D721Med (cell line): ENCODE data around the gene NKX2-3.

Source experiments
- DNase-seq: peaks from one replicate; pipeline ENCODE4 v3.0.0; 2011; ENCODE audit warnings: low spot score; ENCODE audit not compliant: insufficient read length
- FAIRE-seq: peaks from 2 replicates; lab custom pipeline; 2011; peaks lifted over from hg19 to GRCh38; lab: Jason Lieb, UNC
- TF ChIP-seq, protein P1 (sequence below): IDR thresholded peaks from 2 replicates; pipeline ENCODE4 v1.5.1; 2012; ENCODE audit warnings: mild to moderate bottlenecking, control low read depth; ENCODE audit not compliant: insufficient read depth; ENCODE audit errors: missing control alignments

The NKX2-3 gene

DNA sequence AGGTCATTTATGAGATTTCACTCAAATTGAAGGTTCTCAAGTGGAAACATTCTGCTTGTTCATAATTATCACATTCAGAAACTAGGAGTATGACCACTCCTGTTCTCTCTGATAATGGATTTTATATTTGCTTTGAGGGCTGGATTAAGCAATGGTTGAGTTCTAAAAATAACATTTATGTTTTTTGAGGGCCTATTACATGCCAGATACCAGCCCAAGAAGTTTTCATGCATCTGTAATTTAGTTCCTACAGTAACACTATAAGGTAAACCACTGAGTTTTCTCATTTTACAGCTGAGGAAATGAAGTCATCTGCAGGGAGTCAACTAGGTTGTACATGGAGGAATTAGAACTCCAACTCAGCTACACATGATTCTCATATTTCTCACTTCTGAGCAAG lies 25.5 kb upstream of the NKX2-3 start:
- TF ChIP-seq, protein P1, sequence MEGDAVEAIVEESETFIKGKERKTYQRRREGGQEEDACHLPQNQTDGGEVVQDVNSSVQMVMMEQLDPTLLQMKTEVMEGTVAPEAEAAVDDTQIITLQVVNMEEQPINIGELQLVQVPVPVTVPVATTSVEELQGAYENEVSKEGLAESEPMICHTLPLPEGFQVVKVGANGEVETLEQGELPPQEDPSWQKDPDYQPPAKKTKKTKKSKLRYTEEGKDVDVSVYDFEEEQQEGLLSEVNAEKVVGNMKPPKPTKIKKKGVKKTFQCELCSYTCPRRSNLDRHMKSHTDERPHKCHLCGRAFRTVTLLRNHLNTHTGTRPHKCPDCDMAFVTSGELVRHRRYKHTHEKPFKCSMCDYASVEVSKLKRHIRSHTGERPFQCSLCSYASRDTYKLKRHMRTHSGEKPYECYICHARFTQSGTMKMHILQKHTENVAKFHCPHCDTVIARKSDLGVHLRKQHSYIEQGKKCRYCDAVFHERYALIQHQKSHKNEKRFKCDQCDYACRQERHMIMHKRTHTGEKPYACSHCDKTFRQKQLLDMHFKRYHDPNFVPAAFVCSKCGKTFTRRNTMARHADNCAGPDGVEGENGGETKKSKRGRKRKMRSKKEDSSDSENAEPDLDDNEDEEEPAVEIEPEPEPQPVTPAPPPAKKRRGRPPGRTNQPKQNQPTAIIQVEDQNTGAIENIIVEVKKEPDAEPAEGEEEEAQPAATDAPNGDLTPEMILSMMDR: no peak
- DNase-seq (no peak), FAIRE-seq (no peak)

DNA sequence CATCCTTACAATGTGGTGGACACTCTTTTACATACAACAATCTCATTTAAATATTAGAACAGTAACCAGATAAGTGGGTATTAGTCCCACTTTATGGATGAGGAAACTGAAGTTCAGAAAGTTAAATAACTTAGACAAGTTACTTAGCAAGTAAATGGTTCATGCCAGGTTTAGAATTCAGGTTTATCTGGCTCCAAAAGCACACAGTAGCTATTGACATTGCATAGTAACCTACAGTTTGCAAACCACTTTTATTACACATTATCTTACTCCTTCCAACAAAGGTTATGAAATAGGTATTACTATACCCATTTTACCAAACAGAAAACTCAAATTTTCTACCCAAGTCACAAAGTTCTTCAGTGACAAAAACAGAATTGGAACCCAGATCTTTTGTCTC lies 19.7 kb upstream of the NKX2-3 start:
- FAIRE-seq: no peak
- no peak for DNase-seq

DNA sequence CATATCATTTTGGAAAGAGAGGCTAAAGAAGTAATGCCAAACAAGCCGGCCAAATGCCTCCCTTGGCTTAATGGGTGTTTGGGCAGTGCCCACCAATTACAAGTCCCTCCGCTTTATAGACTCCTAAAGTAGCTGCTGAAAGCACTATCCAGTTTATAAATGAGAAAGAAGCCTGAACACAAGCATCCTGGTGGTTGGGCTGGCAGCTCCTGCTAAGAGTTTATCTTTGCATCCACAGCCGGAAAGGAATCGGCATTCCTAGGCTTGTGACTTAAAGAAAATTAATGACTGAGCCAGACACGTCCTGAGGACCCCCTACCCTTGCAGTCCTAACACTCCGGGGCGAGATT lies 13.1 kb upstream of the NKX2-3 start:
- TF ChIP-seq, protein P1: no peak
- FAIRE-seq (no peak), DNase-seq (no peak)

More for the DNA sequence above, 19.7 kb upstream of the NKX2-3 start:
- TF ChIP-seq, protein P1: no peak

DNA sequence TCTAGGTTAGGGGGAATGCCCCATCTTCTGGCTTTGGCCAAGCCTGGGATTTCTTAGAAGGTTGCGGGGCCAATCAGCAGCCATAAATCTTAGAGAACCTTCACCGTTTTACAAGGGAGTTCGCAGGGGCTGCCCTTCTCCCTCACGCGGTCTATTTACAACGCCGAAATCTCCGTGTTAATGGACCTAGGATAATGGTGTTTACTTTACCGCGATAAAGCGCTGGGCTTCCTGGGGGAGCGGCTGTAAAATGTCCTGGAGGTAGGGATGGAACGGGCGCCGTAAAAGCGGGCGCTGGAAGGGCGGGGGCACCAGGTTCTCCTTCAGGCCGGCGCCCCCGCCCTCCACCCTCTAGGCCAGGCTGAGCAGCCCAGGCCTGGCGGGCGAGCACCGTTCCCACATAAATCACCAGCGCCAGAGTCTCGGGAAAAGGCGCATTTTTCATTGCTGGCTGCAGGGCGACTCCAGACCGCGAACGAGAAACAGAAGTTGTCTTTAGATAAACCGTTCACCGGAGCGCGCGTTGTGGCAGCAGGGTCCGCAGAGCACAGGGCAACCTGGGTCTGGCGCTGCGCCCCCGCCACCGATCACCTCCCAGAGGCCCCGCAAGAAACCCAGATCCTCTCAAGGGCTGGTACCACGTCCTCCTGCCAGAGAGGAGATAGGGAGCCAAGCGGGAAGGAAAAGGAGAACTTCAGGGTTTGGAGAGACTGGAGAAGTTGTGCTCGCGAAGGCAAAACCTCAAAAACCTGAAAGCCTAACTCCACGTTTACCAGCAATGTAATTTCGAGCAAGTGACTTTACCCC lies 12.5 kb upstream of the NKX2-3 start:
- TF ChIP-seq, protein P1: no peak
- DNase-seq (no peak), FAIRE-seq (no peak)

DNA sequence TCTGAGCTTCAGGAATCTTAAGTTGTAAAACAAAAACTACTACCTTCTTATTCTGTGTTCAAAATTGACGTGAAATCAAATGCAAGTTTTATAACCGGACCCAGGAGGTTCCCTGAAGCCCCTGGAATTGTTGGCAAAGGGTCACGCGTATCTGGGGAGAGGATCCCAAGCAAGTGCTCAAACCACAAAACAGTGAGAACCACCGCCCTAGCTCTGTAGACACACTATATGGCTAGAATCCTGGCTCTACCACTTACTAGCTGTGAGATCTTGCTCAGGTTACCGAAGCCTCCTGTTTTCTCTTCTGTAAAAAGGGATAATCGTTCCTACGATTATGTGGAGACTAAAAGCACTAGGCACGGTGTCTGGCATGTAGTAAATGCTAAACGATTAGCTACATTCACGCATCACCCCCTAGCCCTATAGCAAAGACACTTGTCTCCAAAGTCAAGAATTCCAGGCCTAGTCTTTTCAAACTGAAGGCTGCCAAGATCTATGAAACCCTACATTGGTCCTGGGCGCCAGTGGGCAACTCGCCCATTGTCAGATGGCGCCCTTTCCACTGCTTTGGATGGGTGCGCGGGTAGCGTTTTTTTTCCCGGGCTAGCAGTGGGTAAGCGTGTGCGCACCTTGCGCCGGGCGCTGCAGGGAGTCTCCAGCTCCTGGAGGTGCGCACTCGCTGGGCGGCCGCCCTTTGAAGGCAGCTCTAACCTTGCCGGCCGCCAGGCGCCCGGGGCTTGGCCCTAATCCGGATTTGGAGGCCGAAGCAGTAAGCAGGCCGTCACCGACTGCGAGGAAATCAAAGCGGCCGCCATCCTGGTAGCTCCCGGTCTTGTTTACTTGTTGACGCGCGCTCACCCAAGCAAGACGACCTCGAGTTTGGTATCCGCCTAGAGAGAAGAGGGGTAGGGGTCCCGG lies 11.6 kb upstream of the NKX2-3 start:
- TF ChIP-seq, protein P1: no peak
- no peak for FAIRE-seq
- DNase-seq: no peak

DNA sequence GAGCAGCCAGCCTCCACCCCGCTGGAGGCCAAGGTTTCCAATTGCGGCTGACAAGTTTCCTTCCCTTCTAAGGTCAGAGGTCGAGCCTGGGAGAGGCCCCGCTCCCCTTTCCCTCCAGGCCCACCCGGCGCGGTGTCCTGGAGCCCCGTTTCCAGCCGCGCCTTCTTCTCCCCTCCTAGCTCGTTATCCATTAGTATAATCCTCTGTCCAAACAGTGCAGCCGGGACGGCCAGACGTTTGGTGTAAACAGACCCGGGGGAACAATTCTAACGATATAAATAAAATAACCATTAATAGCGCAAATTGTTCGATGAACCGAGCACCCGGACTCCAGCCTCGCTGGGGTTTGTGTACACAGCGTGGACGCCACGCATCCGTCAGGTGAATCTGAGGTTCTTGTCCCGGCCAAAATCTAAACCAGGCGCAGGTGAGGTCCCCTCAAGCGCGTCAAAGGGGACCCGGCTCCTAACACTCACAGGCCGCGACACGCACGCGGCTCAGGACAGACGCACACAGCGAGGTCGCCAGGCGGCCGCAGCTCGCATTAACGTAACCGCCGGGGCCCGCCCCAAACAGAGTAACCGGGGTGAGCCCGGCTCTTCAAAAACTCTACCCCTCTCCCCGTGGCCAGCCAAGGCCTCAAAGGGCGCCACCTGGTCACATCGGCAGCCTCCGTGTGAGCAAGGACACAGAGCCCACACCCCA lies 10.8 kb upstream of the NKX2-3 start:
- FAIRE-seq: no peak
- TF ChIP-seq, protein P1: no peak
- DNase-seq: no peak
